MM.1S (cell line): ENCODE data around the gene EIF5B.
"Not testable (repeated sequence)": the region's sequence is repeated elsewhere in the genome, so short reads cannot be mapped to it uniquely, and the experiment has no call there.

ENCODE experiments used
- DNase-seq: peaks from one replicate; pipeline ENCODE4 v3.0.0-alpha.2; 2015
- H2AFZ ChIP-seq: fragments of 300-600 bp; sonication (generic); 2 replicates; pipeline ENCODE4 v1.6.0; 2016; ENCODE audit warnings: antibody characterized with exemption, low read length
- H3F3A ChIP-seq: fragments of 300-600 bp; sonication (generic); 2 replicates; pipeline ENCODE4 v1.6.1; 2016; ENCODE audit warnings: mild to moderate bottlenecking, antibody characterized with exemption, low read length, moderate library complexity, mixed read lengths; ENCODE audit not compliant: insufficient read depth
- H3K27ac ChIP-seq: fragments of 300-600 bp; sonication (generic); 2 replicates; pipeline ENCODE4 v1.5.1; 2016; ENCODE audit warnings: mild to moderate bottlenecking, low read length
- H3K27me3 ChIP-seq: fragments of 300-600 bp; sonication (generic); replicated peaks from 2 replicates; pipeline ENCODE4 v1.6.0; 2016; ENCODE audit warnings: low read length; ENCODE audit not compliant: insufficient read depth
- H3K36me3 ChIP-seq: fragments of 300-600 bp; sonication (generic); replicated peaks from 2 replicates; pipeline ENCODE4 v1.6.1; 2016; ENCODE audit warnings: mild to moderate bottlenecking, low read length, mixed read lengths; ENCODE audit not compliant: insufficient read depth
- H3K4me1 ChIP-seq: fragments of 300-600 bp; sonication (generic); 2 replicates; pipeline ENCODE4 v1.6.1; 2016; ENCODE audit warnings: low read length, mixed read lengths
- H3K4me2 ChIP-seq: fragments of 300-600 bp; sonication (generic); 2 replicates; pipeline ENCODE4 v1.6.0; 2016; ENCODE audit warnings: low read depth, low read length
- H3K4me3 ChIP-seq: fragments of 300-600 bp; sonication (generic); 2 replicates; pipeline ENCODE4 v1.5.1; 2016; ENCODE audit warnings: low read length, mixed read lengths
- H3K79me2 ChIP-seq: fragments of 300-600 bp; sonication (generic); 2 replicates; pipeline ENCODE4 v1.6.1; 2016; ENCODE audit warnings: mixed run types, low read length, mixed read lengths
- H3K9ac ChIP-seq: fragments of 300-600 bp; sonication (generic); 2 replicates; pipeline ENCODE4 v1.6.1; 2016; ENCODE audit warnings: low read length, mixed read lengths
- H3K9me2 ChIP-seq: fragments of 300-600 bp; sonication (generic); replicated peaks from 2 replicates; pipeline ENCODE4 v1.6.1; 2016; ENCODE audit warnings: mild to moderate bottlenecking, low read length, mixed read lengths; ENCODE audit not compliant: insufficient read depth
- H3K9me3 ChIP-seq: fragments of 300-600 bp; sonication (generic); replicated peaks from 2 replicates; pipeline ENCODE4 v1.6.1; 2016; ENCODE audit warnings: mild to moderate bottlenecking, low read length, mixed read lengths; ENCODE audit not compliant: insufficient read depth
- H4K20me1 ChIP-seq: fragments of 300-600 bp; sonication (generic); 2 replicates; pipeline ENCODE4 v1.6.1; 2016; ENCODE audit warnings: mild to moderate bottlenecking, low read length, moderate library complexity, mixed read lengths; ENCODE audit not compliant: insufficient read depth
- EZH2 ChIP-seq: fragments of 300-600 bp; sonication (generic); optimal IDR thresholded peaks from 2 replicates; pipeline ENCODE3; 2017; ENCODE audit warnings: low read depth, mild to moderate bottlenecking, antibody characterized with exemption, low read length, mixed read lengths
- EZH2phosphoT487 ChIP-seq: fragments of 300-600 bp; sonication (generic); IDR thresholded peaks from 2 replicates; pipeline ENCODE4 v1.6.1; 2018; ENCODE audit warnings: antibody characterized with exemption, low read length
- TF ChIP-seq, protein P1 (sequence below): fragments of 300-600 bp; sonication (generic); IDR thresholded peaks from 2 replicates; pipeline ENCODE4 v1.5.1; 2016; ENCODE audit warnings: antibody characterized with exemption, low read length, mixed read lengths

EIF5B gene

GRCh38 chr2:99340669-99341236 is 3.6 kb downstream of the EIF5B start:
- Histone ChIP-seq H3K9me3 (no peaks in the 10 kb centered on the region), H3K9me2 (no peaks in the 10 kb centered on the region), H4K20me1 (peaks cover 31% of the 10 kb centered on the region), H3K27ac (no peak overlapping the region), H3F3A (peaks cover 20% of the 10 kb centered on the region), H3K27me3 (no peaks in the 10 kb centered on the region), H2AFZ (no peak overlapping the region), H3K4me2 (no peak overlapping the region), H3K4me3 (no peak overlapping the region), H3K36me3 (no peaks in the 10 kb centered on the region), H3K9ac (no peak overlapping the region), H3K79me2 (peaks cover 87% of the 10 kb centered on the region), H3K4me1 (no peaks in the 10 kb centered on the region)
- TF ChIP-seq EZH2 (no peak), EZH2phosphoT487 (no peak)
- TF ChIP-seq, protein P1, sequence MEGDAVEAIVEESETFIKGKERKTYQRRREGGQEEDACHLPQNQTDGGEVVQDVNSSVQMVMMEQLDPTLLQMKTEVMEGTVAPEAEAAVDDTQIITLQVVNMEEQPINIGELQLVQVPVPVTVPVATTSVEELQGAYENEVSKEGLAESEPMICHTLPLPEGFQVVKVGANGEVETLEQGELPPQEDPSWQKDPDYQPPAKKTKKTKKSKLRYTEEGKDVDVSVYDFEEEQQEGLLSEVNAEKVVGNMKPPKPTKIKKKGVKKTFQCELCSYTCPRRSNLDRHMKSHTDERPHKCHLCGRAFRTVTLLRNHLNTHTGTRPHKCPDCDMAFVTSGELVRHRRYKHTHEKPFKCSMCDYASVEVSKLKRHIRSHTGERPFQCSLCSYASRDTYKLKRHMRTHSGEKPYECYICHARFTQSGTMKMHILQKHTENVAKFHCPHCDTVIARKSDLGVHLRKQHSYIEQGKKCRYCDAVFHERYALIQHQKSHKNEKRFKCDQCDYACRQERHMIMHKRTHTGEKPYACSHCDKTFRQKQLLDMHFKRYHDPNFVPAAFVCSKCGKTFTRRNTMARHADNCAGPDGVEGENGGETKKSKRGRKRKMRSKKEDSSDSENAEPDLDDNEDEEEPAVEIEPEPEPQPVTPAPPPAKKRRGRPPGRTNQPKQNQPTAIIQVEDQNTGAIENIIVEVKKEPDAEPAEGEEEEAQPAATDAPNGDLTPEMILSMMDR = no peak
- DNase-seq = no peak

DNA sequence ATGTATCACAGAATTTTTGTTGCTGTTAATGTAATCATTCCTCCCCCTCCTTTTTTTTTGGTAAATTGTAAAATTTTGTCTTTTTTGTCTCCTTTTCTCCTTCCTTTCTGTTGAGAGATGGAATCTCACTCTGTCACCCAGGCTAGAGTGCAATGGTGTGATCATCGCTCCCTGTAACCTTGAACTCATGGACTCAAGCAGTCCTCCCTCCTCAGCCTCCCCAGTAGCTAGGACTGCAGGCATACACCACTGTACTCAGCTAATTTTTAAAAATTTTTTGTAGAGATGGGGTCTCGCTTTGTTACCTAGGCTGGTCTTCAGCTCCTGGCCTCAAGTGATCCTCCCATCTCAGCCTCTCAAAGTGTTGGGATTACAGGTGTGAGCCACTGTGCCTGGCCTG is 5.3 kb downstream of the EIF5B start:
- no peak overlapping the region for H3K4me2 ChIP-seq
- H3K9me2 ChIP-seq = no peaks in the 10 kb centered on the region
- H3K27me3 ChIP-seq = no peaks in the 10 kb centered on the region
- peaks cover 10% of the 10 kb centered on the region for H3F3A ChIP-seq
- H4K20me1 ChIP-seq = peaks cover 43% of the 10 kb centered on the region
- H2AFZ ChIP-seq = no peak overlapping the region
- no peaks in the 10 kb centered on the region for H3K9me3 ChIP-seq
- TF ChIP-seq, protein P1 = no peak
- TF ChIP-seq EZH2 = no peak
- no peak for TF ChIP-seq EZH2phosphoT487
- H3K36me3 ChIP-seq = no peaks in the 10 kb centered on the region
- H3K4me1 ChIP-seq = no peaks in the 10 kb centered on the region
- no peak overlapping the region for H3K27ac ChIP-seq
- H3K4me3 ChIP-seq = no peak overlapping the region
- no peak overlapping the region for H3K9ac ChIP-seq
- DNase-seq = no peak
- peaks cover 99% of the 10 kb centered on the region for H3K79me2 ChIP-seq

DNA sequence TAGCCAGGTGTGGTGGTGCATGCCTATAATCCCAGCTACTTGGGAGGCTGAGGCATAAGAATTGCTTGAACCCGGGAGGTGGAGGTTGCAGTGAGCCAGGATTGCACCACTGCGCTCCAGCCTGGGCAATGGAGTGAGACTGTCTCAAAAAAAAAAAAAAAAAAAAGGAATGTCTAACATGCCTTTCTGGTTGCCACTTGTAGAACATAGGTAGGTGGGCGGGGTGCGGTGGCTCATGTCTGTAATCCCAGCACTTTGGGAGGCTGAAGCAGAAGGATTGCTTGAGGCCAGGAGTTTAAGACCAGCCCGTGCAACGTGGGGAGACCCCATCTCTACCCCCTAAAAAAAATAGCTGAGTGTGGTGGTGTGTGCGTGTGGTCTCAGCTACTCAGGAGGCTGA is 8.3 kb downstream of the EIF5B start:
- DNase-seq, H3K36me3 ChIP-seq, H3K4me2 ChIP-seq: not testable (repeated sequence)

DNA sequence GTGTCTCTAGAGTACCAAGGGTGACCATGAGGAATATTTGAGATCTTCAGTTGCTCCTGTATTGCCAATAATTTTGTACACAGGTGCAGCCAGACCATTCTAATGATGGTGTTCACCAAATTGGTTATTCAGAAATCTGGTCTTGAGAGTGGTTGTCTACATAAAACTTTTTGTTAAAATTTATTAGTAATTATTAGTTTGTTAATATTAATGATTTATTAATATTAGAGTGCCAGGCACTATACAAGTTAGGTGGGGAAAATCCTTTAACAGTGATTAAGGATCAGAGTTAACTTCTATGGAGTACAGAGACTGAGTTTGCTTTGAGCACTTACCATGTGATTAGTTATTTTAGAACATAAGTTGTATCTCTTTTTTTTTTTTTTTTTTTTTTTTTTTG is 9.0 kb downstream of the EIF5B start:
- no peaks in the 10 kb centered on the region for H3K9me3 ChIP-seq
- no peak overlapping the region for H2AFZ ChIP-seq
- peaks cover 61% of the 10 kb centered on the region for H4K20me1 ChIP-seq
- H3K9ac ChIP-seq = no peak overlapping the region
- H3K4me2 ChIP-seq = no peak overlapping the region
- H3K27ac ChIP-seq = no peak overlapping the region
- no peak overlapping the region for H3K4me3 ChIP-seq
- H3K9me2 ChIP-seq = no peaks in the 10 kb centered on the region
- H3K79me2 ChIP-seq = peaks cover 100% of the 10 kb centered on the region
- no peaks in the 10 kb centered on the region for H3K4me1 ChIP-seq
- H3F3A ChIP-seq = no peaks in the 10 kb centered on the region
- no peaks in the 10 kb centered on the region for H3K27me3 ChIP-seq
- DNase-seq = no peak
- no peaks in the 10 kb centered on the region for H3K36me3 ChIP-seq
- TF ChIP-seq EZH2phosphoT487 = no peak
- TF ChIP-seq, protein P1 = no peak
- TF ChIP-seq EZH2 = no peak

More for the DNA sequence above, 8.3 kb downstream of the EIF5B start:
- H2AFZ ChIP-seq, H3K27me3 ChIP-seq, H3K27ac ChIP-seq, H3K9me3 ChIP-seq, H3K9me2 ChIP-seq, H3K4me3 ChIP-seq, H3K9ac ChIP-seq, H3K4me1 ChIP-seq, H3F3A ChIP-seq: not testable (repeated sequence)
- peaks cover 62% of the 10 kb centered on the region for H4K20me1 ChIP-seq
- H3K79me2 ChIP-seq = peaks cover 100% of the 10 kb centered on the region
